ENCODE results near the gene KIAA1328.

Gene KIAA1328

GRCh38 chr18:36839835-36840234, 10.9 kb downstream of the KIAA1328 start:
- H2AFZ ChIP-seq (ENCODE audit: low read depth, low read length, severe bottlenecking), result no peak overlapping the region
- no peaks in the 10 kb centered on the region for H4K20me1 ChIP-seq (ENCODE audit: low read depth, low read length)
- H3K9ac ChIP-seq (ENCODE audit: low read length), result no peak overlapping the region
- no peak for TF ChIP-seq EZH2phosphoT487 (conservative IDR thresholded peaks at IDR 0.05; ENCODE audit: low read length)
- TF ChIP-seq CTCF (IDR thresholded peaks at IDR 0.05; ENCODE audit: insufficient read depth, low read length, poor library complexity, severe bottlenecking), result no peak
- H3K79me2 ChIP-seq (ENCODE audit: insufficient read depth, low read length), result no peaks in the 10 kb centered on the region
- no peaks in the 10 kb centered on the region for H3K27me3 ChIP-seq (ENCODE audit: low read length)
- H3K36me3 ChIP-seq (ENCODE audit: low read length), result peaks cover 16% of the 10 kb centered on the region
- H3K27ac ChIP-seq (ENCODE audit: low read depth, low read length), result no peak overlapping the region
- H3F3A ChIP-seq (ENCODE audit: insufficient read depth), result no peaks in the 10 kb centered on the region
- no peaks in the 10 kb centered on the region for H3K9me3 ChIP-seq (ENCODE audit: insufficient read depth, low read length)
- H3K9me2 ChIP-seq (replicated peaks; ENCODE audit: insufficient read depth, low read length), result no peaks in the 10 kb centered on the region
- no peak overlapping the region for H3K4me2 ChIP-seq (ENCODE audit: low read depth, low read length, poor library complexity, severe bottlenecking)
- no peak overlapping the region for H3K4me3 ChIP-seq (ENCODE audit: insufficient read depth, low read length, poor library complexity, severe bottlenecking)

- H3F3A ChIP-seq (ENCODE audit: insufficient read depth), result no peaks in the 10 kb centered on the region
- H3K27ac ChIP-seq (ENCODE audit: low read depth, low read length), result no peak overlapping the region
- TF ChIP-seq CTCF (IDR thresholded peaks at IDR 0.05; ENCODE audit: insufficient read depth, low read length, poor library complexity, severe bottlenecking) (no peak), EZH2phosphoT487 (conservative IDR thresholded peaks at IDR 0.05; ENCODE audit: low read length) (no peak)
- peaks cover under 1% of the 10 kb centered on the region; the same call in 1 of the 2 replicates for H3K36me3 ChIP-seq (ENCODE audit: low read length)
- H4K20me1 ChIP-seq (ENCODE audit: low read depth, low read length), result no peaks in the 10 kb centered on the region
- H3K4me2 ChIP-seq (ENCODE audit: low read depth, low read length, poor library complexity, severe bottlenecking), result no peak overlapping the region
- H3K79me2 ChIP-seq (ENCODE audit: insufficient read depth, low read length), result no peaks in the 10 kb centered on the region
- H3K9ac ChIP-seq (ENCODE audit: low read length), result no peak overlapping the region
- no peaks in the 10 kb centered on the region for H3K9me2 ChIP-seq (replicated peaks; ENCODE audit: insufficient read depth, low read length)
- no peaks in the 10 kb centered on the region for H3K27me3 ChIP-seq (ENCODE audit: low read length)
- no peak overlapping the region for H3K4me3 ChIP-seq (ENCODE audit: insufficient read depth, low read length, poor library complexity, severe bottlenecking)
- no peak overlapping the region for H2AFZ ChIP-seq (ENCODE audit: low read depth, low read length, severe bottlenecking)
- H3K9me3 ChIP-seq (ENCODE audit: insufficient read depth, low read length), result no peaks in the 10 kb centered on the region
These were observed 14.3 kb downstream of the KIAA1328 start for GRCh38 chr18:36843199-36843598.

- Histone ChIP-seq H3K79me2 (ENCODE audit: insufficient read depth, low read length) (no peaks in the 10 kb centered on the region), H3K9ac (ENCODE audit: low read length) (no peak overlapping the region), H4K20me1 (ENCODE audit: low read depth, low read length) (no peaks in the 10 kb centered on the region), H3K4me2 (ENCODE audit: low read depth, low read length, poor library complexity, severe bottlenecking) (no peak overlapping the region), H3K27ac (ENCODE audit: low read depth, low read length) (no peak overlapping the region), H3F3A (ENCODE audit: insufficient read depth) (no peaks in the 10 kb centered on the region), H3K4me3 (ENCODE audit: insufficient read depth, low read length, poor library complexity, severe bottlenecking) (no peak overlapping the region), H2AFZ (ENCODE audit: low read depth, low read length, severe bottlenecking) (no peak overlapping the region), H3K9me3 (ENCODE audit: insufficient read depth, low read length) (no peaks in the 10 kb centered on the region), H3K36me3 (ENCODE audit: low read length) (no peaks in the 10 kb centered on the region), H3K9me2 (replicated peaks; ENCODE audit: insufficient read depth, low read length) (no peaks in the 10 kb centered on the region), H3K27me3 (ENCODE audit: low read length) (no peaks in the 10 kb centered on the region)
- TF ChIP-seq EZH2phosphoT487 (conservative IDR thresholded peaks at IDR 0.05; ENCODE audit: low read length), result no peak
- TF ChIP-seq CTCF (IDR thresholded peaks at IDR 0.05; ENCODE audit: insufficient read depth, low read length, poor library complexity, severe bottlenecking), result no peak
These were observed 14.9 kb downstream of the KIAA1328 start for GRCh38 chr18:36843784-36844183.
